ENCODE data around the gene TFPI.

GRCh38 chr2:187593697-187594096 is 39.5 kb upstream of the TFPI start:
- TF ChIP-seq POLR2A (IDR thresholded peaks at IDR 0.05; ENCODE audit: low read length) (no peak), GATA1 (IDR thresholded peaks at IDR 0.05; ENCODE audit: low read depth, low read length) (no peak)

Measured in erythroblast (primary cell).